ENCODE measurements around the gene TMA7.
A peak's percentile ranks its signal among the peaks of the same experiment; 100 is the strongest.

The TMA7 gene

DNA sequence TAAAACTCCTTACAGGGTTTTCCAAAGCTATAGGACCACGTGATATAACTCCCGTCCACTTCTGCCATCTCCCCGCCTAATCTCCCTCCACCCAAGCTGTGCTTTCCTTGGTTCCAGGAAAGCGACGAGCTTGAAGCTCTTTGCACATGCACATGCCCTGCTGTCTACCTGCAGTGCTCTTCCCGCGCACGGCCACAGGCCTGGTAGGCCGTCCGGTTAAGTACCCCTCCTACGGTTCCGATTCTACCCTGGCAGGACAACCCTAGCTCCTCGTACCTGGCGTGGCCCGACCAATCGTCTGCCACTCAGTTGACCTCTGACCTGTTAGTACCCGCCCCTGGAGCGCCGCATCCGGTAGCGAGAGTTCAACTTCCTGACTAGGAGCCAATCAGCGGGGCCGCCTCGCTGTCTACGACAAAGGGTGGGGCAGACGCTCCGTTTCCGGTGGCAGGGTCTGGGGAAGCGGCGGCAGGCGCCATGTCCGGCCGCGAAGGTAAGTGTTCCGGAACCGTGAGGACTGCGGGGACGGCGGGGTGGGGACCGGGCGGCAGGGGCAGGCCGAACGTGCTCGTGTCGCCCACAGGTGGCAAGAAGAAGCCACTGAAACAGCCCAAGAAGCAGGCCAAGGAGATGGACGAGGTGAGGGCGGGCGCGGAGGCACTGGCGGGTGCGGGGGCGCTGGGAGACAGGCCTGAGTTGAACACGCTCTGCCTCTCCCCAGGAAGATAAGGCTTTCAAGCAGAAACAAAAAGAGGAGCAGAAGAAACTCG, at the start of gene TMA7, which contains the start of gene CCDC51:
Gene TMA7 (plus strand): TSS at position 438 of the 770 bp plus-strand sequence. CDS start 40 bp downstream, at position 478.
Gene CCDC51 (minus strand): TSS at position 300 of the 770 bp plus-strand sequence. CDS start 4,991 bp downstream, outside the sequence.
- H3K4me3 ChIP-seq (replicated peaks in 1 of 2; ENCODE audit: low read depth in 2 of 2, low read length in 2 of 2): peak within 1 kb of the TSS; percentile 89 to 96
- peak; percentile 96 for DNase-seq (ENCODE audit: low read depth in 2 of 2)

DNA sequence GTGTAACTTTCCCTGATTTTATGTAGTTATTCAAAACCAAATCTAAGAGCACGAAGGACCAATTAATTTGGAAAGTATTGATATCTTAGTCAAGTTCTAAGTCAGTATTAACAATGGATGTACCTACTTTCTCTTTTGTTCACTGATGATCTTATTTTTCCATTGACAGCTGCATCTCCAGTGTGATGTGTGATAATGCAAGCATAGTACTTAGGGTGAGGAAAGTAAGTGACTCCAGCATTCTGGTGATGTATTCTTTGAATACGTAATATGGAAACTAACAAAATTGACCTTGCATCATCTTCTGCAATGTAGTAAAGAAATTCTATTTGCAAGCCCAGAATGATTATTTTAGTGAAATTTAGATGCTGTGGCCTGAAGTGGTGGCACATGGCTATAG, 45.7 kb upstream of the TMA7 start:
- TF ChIP-seq, protein P1, sequence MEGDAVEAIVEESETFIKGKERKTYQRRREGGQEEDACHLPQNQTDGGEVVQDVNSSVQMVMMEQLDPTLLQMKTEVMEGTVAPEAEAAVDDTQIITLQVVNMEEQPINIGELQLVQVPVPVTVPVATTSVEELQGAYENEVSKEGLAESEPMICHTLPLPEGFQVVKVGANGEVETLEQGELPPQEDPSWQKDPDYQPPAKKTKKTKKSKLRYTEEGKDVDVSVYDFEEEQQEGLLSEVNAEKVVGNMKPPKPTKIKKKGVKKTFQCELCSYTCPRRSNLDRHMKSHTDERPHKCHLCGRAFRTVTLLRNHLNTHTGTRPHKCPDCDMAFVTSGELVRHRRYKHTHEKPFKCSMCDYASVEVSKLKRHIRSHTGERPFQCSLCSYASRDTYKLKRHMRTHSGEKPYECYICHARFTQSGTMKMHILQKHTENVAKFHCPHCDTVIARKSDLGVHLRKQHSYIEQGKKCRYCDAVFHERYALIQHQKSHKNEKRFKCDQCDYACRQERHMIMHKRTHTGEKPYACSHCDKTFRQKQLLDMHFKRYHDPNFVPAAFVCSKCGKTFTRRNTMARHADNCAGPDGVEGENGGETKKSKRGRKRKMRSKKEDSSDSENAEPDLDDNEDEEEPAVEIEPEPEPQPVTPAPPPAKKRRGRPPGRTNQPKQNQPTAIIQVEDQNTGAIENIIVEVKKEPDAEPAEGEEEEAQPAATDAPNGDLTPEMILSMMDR (IDR thresholded peaks at IDR 0.05; ENCODE audit: low read depth, low read length): no peak
- DNase-seq (ENCODE audit: low read depth in 2 of 2): no peak
- no peak overlapping the region for H3K4me3 ChIP-seq (replicated peaks in 1 of 2; ENCODE audit: low read depth in 2 of 2, low read length in 2 of 2)

More for the DNA sequence above, at the start of gene TMA7, which contains the start of gene CCDC51:
- TF ChIP-seq, protein P1 (IDR thresholded peaks at IDR 0.05; ENCODE audit: low read depth, low read length): no peak

DNA sequence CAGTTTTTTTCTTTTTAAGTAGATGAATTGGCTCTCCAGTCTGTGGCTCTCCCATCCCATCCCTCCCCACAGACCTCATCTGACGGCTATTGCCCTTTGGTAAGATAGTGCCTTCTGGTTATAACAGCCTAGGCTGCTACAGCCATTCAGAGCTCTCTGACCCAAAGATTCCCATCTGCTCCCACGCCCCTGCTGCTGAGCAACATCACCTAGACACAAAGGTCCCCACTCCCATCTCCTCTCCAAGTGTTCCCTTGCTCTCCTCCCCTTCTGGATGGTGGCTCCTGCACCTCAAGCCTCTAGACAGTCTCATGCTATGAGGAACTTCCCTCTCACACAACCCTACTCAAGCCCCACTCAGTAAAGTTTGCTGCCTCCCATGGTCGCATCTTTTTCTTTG, 44.3 kb upstream of the TMA7 start:
- no peak for DNase-seq (ENCODE audit: low read depth in 2 of 2)
- TF ChIP-seq, protein P1 (IDR thresholded peaks at IDR 0.05; ENCODE audit: low read depth, low read length): no peak
- no peak overlapping the region for H3K4me3 ChIP-seq (replicated peaks in 1 of 2; ENCODE audit: low read depth in 2 of 2, low read length in 2 of 2)

DNA sequence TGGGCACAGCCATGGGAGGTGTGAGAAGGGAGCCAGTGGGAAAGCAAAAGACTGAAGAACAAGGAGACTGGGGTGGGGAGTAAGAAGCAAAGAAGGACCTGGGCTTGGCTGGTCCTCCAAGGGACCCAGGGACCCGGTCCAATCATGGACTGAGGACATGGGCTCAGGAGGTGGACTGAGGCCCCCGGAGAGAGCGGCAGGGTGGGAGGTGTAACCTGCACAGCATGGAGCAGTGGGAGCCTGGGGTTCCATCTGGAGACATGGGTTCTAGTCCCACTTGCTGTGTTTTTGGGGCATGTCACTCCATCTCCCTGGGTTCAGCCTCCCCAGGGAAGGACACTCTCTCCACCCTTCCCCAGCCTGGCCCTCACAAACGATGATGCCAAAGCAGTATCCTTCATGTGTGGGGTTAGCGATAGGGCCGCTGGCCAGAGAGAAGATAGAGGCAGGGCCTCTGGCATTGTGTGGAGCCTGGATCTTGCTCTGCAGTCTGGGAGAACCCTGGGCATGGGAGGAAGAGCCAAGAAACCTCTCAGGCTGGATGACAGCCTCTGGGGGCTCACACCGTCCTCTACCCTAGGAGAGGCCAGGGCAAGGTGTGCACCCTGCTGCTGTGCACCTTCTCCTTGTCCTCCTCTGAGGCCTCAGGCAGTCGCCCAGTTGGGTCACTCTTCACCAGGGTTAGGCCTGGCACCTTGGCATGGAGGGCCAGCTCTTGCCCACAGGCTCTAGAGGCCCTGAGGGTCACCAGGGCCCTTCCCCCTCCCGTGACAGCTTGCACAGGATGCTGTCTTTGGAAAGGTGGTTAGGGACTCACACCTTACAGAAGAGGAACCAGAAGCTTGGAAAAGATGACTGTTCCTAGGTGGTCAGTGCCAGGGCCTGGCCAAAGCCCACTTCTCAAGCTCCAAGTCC, 42.0 kb upstream of the TMA7 start:
- no peak for DNase-seq (ENCODE audit: low read depth in 2 of 2)
- no peak overlapping the region for H3K4me3 ChIP-seq (replicated peaks in 1 of 2; ENCODE audit: low read depth in 2 of 2, low read length in 2 of 2)
- TF ChIP-seq, protein P1 (IDR thresholded peaks at IDR 0.05; ENCODE audit: low read depth, low read length): no peak

DNA sequence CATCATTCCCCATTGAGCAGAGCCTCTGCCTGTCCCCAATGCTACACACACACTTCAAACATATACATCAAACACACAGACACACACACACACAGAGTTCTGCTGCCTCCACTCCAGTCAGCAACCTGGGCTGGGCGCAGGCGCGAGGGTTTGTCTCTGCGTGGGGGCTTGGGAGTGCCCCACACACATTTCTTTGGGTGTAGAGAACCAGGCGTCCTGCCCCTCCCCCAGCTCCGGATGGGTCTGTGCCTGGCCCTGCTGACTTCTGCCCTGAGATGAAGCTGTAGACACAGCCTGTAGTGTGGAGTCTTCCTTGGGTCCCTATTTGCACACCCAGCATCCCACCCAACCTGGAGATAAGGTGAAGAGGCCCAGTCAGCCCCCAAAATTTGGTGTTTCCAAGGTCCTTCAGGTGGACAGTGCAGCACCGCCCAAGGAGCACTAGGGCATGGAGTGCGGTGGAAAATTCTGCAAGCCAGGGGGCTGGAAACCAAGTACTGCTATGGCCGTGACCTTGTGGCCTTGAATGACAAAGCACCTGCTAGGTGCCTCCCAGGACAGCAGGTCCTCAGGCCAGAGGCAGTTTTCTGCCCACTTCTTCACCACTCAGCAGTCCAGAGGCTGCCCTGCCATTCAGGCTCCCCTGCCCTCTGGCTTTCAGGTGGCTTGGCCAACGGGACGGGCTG, 41.2 kb upstream of the TMA7 start:
- no peak for DNase-seq (ENCODE audit: low read depth in 2 of 2)
- TF ChIP-seq, protein P1 (IDR thresholded peaks at IDR 0.05; ENCODE audit: low read depth, low read length): no peak
- no peak overlapping the region for H3K4me3 ChIP-seq (replicated peaks in 1 of 2; ENCODE audit: low read depth in 2 of 2, low read length in 2 of 2)
